BJ (cell line): ENCODE data around the gene GPR55. TPM values are rescaled to one million over a fixed set of nuclear protein-coding genes. Genes with fewer than 3 reads are reported as not detected.

Experiments
- CTCF ChIA-PET: fragments of 350-600 bp; formaldehyde crosslinking; extraction: SDS; loops from one replicate; lab custom pipeline; 2021; ENCODE audit warnings: antibody characterized with exemption, inconsistent platforms; lab: Yijun Ruan, JAX
- POLR2A ChIA-PET: fragments of 300-600 bp; sonication (Branson Sonifier 250); formaldehyde crosslinking; extraction: SDS; loops from one replicate; lab custom pipeline; 2021; ENCODE audit warnings: antibody characterized with exemption; lab: Charles Lee
- DNase-seq: peaks from one replicate; pipeline ENCODE4 v3.0.0-alpha.2; 2011; ENCODE audit warnings: low read depth
- H3K27me3 ChIP-seq: 2 replicates; pipeline ENCODE4 v1.6.0; 2011; ENCODE audit warnings: low read length; ENCODE audit not compliant: control insufficient read depth, insufficient read depth
- H3K36me3 ChIP-seq: 2 replicates; pipeline ENCODE4 v1.5.1; 2011; ENCODE audit warnings: low read length; ENCODE audit not compliant: control insufficient read depth, insufficient read depth
- H3K4me3 ChIP-seq: 2 replicates; pipeline ENCODE4 v1.5.1; 2011; ENCODE audit warnings: low read depth, mild to moderate bottlenecking, control low read depth, low read length
- polyA plus RNA-seq: library from polyadenylated mRNA; depleted of rRNA; stranded (reverse); fragments of >200 nt; gene quantifications from 2 replicates; pipeline ENCODE4 v1.2.3, GENCODE V29; 2011
- TF ChIP-seq, protein P1 (sequence below): IDR thresholded peaks from 2 replicates; pipeline ENCODE4 v1.5.1; 2011; ENCODE audit warnings: low read depth, mild to moderate bottlenecking, control low read depth, inconsistent platforms, low read length, moderate library complexity; ENCODE audit not compliant: insufficient read depth

GPR55 gene
- polyA plus RNA-seq, 1 experiment, result not detected

DNA sequence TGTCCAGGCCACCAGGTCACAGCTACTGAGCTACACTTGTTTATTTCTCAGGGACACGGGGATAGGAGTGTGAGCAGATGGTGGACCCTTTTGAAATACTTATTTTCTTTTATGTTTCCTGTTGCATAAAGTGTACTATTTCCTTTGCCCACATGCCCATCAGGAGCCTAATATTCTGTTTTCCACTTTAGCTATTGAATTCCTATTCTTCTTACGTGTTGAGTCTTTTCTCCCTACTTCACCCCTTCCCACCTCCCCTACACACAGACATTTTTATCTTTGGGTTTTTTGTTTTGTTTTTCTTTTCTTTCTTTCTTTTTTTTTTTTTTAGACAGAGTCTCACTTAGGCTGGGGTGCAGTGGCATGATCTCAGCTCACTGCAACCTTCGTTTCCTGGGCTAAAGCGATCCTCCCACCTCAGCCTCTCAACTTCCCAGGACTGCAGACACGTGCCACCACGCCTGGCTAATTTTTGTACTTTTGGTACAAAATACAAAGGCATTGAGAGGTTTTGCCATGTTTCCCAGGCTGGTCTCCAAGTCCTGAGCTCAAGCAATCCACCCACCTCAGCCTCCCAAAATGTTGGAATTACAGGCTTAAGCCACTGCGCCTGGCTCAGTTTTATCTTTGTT lies 5.2 kb upstream of the GPR55 start:
- POLR2A ChIA-PET, result no interaction called here
- TF ChIP-seq, protein P1, sequence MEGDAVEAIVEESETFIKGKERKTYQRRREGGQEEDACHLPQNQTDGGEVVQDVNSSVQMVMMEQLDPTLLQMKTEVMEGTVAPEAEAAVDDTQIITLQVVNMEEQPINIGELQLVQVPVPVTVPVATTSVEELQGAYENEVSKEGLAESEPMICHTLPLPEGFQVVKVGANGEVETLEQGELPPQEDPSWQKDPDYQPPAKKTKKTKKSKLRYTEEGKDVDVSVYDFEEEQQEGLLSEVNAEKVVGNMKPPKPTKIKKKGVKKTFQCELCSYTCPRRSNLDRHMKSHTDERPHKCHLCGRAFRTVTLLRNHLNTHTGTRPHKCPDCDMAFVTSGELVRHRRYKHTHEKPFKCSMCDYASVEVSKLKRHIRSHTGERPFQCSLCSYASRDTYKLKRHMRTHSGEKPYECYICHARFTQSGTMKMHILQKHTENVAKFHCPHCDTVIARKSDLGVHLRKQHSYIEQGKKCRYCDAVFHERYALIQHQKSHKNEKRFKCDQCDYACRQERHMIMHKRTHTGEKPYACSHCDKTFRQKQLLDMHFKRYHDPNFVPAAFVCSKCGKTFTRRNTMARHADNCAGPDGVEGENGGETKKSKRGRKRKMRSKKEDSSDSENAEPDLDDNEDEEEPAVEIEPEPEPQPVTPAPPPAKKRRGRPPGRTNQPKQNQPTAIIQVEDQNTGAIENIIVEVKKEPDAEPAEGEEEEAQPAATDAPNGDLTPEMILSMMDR, result no peak
- Histone ChIP-seq H3K27me3 (peaks cover 2% of the 10 kb centered on the region; the same call in 1 of the 2 replicates), H3K36me3 (no peaks in the 10 kb centered on the region), H3K4me3 (no peak overlapping the region)
- CTCF ChIA-PET, result no interaction called here
- DNase-seq, result no peak

DNA sequence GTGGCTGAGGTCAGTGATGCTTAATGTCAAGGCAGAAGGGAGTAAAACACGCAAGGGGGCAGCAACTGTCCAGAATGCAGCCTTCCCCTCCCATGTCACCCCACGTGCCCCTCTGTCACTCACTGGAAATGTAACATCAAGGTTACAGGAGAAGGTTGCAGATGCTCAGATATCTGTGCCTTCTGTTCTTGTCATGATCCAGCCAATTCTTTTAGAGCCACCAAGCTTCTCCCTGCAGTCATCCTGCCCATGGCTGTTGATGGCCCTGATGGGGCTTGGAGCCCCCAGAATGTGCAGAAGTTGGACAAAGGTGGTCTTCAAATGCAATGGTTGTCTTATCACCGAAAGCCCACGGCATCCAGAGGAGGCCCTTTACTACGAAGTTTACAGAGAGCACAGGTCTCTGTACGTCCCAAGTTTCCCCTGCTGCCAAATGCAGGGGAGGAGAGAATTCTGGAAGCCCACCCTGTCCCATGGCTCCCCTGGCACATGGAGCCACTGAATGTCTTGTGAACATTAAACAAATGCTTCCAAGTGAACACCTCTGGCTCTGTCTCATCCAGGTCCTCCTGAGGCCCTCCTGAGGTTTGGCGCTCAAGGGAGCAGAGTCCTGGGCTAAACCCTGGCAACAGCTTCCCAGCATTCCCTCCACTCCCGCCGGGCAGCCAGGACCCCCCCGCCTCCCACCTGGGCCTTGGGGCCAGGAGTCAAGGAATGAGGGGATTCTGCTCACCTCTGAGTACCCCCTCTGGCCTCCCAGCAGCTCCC lies 4.5 kb upstream of the GPR55 start:
- TF ChIP-seq, protein P1, result no peak
- Histone ChIP-seq H3K4me3 (no peak overlapping the region), H3K27me3 (peaks cover 2% of the 10 kb centered on the region; the same call in 1 of the 2 replicates), H3K36me3 (no peaks in the 10 kb centered on the region)
- ChIA-PET POLR2A (no interaction called here), CTCF (no interaction called here)
- DNase-seq, result no peak

DNA sequence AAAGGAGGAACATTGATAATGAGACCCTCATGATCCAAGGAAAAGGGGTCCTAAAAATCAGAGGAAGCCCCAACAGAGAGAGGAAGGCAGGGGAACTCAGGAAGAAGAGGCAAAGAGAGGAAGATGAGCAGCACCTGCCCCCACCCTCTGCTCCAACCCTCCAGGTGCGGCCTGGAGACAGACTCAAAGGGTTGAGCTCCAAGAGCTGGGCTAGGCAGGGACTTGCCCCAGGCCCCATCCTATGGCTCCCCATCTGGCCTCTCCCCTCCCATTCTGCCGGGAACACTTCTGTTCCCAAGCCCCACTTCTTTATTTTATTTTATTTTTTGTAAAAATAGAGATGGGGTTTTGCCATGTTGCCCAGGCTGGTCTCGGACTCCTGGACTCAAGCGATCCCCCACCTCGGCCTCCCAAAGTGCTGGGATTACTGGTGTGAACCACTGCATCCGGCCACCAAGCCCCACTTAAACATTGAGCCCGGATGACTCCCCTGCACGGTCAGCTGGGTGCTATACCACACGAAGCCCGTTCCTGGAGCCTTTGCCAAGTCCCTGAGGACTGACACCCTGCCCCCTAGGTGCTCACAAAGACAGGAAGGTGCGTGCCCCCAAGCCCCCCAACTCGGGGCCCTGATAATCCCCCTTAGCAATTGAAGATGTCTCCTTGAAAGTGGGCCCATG lies 3.8 kb upstream of the GPR55 start:
- no peak for DNase-seq
- peaks cover 2% of the 10 kb centered on the region; the same call in 1 of the 2 replicates for H3K27me3 ChIP-seq
- no peak overlapping the region for H3K4me3 ChIP-seq
- no peaks in the 10 kb centered on the region for H3K36me3 ChIP-seq
- CTCF ChIA-PET, result no interaction called here
- TF ChIP-seq, protein P1, result no peak
- POLR2A ChIA-PET, result no interaction called here

DNA sequence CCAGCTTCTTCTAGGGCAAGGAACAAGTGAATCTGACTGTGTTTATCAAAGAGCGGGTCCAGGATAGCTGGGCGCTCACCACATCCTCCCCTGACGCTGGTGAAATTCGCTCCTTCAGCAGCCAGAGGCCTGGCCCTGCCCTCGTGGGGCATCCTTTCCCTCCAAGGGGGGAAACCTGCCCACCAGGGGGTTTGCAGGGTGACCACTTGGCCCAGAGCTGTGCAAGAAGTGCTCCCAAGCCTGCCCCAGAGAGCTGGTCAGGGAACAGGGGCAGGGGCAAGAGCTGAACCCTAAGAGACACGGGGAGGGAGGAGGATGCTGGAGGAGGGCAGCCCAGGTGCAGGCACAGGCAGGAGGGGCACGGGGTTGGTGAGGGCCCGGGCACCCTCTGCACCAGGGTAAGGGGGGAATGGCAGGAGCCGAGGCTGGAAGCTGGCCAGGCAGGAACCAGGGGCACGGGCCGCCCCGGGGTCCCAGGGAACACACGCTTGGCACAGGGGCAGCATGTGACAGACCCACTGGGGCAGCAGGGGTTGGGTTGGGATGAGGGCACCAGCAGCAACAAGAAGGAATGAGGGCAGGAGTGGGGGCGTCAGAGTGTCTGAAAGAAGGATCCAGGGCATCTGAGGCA lies 2.8 kb upstream of the GPR55 start:
- H3K4me3 ChIP-seq, result no peak overlapping the region
- H3K36me3 ChIP-seq, result no peaks in the 10 kb centered on the region
- CTCF ChIA-PET, result interaction anchor here (0.9 kb wide), 1 partner anchor 81 kb away, joined by 3 read pairs; no protein-coding TSS in a partner anchor
- POLR2A ChIA-PET, result no interaction called here
- DNase-seq, result no peak
- H3K27me3 ChIP-seq, result peaks cover 2% of the 10 kb centered on the region
- TF ChIP-seq, protein P1, result no peak
